Suppressor macrophage treated with lipopolysaccharide for 1 hour (primary cell): Measurements from ENCODE around the gene ST8SIA3.

ENCODE experiments used
- DNase-seq, 3 donors: peaks; one replicate each; pipeline ENCODE4 v3.0.0-alpha.2; 2020 to 2022

The ST8SIA3 gene

DNA sequence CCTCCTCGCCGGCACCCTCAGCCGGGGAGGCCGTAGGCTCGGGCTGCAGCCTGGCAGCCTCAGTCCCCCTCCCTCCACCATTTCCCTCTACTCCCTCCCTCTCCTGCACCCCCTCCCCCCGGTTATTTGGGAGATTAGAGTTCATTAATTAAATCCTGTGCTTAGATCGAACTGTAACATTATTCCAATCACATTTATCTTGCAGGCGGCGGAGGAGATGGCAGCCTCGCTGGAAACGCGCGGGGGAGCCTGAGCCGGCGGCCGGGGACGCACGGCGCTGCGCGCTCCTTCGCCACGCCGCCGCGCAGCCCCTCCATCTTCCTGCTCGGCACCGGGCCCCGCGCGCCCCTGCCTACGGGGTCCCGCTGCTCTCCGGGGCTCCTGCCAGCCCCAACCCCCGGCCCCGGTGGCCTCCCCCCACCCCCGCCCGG, at the start of gene ST8SIA3:
Gene ST8SIA3, plus strand, starts transcription at position 287 of the 431 bp plus-strand sequence. CDS start 290 bp downstream, outside the sequence.
- DNase-seq, result no peak

DNA sequence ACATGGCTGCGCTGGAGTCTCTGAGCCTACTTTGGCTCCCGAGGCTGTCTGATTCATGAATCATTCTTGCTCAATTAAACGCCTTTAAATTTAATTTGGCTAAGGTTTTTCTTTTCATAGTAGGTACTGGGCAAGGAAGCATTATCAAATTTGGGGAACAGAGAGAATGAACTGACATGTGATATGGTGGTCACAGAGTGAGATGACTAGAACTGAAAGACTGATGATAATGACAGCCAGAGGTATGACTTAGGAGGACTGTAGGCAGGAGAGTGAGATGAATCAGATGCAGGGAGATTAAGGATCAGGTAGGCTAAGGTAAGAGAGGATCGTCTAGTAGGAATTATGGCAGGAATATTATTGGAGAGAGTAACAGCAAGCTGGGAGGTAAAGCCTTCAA, 40.9 kb upstream of the ST8SIA3 start:
- no peak for DNase-seq

DNA sequence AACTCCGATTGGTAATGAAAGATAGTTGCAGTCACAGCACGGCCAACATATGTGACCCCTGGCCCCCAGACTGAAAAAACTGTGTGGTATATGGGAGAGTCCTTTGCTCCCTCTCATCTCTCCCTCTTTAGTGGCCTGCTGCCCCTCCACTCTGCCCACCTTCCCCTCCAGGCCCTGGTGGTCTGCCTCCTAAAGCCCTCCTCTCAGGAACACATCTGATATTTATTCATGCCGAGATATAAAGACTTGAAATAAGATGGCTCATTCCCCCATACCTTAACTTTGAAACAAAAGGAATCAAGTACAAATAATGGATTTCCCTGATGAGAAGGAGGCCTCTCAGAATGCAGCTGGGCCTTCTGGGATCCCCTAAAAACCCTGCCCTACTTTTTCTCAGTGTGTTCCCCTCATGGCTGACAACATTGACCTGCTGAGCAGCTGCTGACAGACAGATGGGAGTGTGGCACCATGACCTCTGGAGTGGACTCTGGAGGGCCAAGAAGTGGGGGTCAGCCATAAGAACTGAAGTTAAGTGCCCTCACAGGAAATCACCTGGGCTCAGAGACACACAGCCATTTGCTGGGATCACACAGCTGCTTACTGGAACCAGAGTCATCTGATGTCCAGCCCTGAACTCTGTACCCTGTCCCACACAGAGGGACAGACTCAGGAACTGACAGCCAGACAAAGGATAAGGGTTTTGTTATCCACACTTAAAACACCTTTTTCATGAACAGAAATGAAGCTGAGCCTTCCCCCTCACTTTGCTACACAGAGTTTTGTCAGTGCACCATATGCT, 39.8 kb upstream of the ST8SIA3 start:
- DNase-seq, result no peak

GRCh38 chr18:57320603-57321002, 31.8 kb upstream of the ST8SIA3 start:
- DNase-seq, result no peak

DNA sequence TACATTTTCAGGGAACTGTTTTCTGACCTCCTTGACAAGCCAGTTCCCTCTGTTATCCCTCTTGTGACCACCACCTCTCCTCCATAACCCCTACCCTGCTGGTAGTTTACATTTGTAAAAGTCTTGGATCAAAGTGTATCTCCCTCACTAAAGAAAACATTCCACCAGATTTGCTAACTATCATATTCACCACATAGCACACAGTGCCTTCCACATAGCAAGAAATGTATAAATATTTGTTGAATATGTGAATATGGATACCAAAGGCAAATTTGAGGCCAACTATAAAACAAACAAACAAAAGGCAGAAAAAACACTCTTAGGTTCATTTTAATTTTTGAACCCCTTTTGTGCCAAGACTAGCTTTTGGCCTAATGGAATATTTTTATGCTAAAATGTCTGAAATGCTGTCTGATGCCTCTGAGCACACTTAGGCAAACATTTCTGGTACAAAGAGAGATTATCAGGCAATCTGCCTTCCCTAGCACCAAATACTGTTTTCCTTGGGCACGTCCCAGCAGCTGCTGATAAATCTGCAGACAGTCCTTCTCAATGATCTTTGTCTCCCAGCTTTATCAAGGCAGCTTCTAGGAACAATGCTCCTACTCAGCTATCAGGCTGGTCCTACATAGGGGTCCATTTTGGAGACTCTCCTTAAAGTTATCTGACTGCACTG, 26.7 kb upstream of the ST8SIA3 start:
- DNase-seq, result no peak

DNA sequence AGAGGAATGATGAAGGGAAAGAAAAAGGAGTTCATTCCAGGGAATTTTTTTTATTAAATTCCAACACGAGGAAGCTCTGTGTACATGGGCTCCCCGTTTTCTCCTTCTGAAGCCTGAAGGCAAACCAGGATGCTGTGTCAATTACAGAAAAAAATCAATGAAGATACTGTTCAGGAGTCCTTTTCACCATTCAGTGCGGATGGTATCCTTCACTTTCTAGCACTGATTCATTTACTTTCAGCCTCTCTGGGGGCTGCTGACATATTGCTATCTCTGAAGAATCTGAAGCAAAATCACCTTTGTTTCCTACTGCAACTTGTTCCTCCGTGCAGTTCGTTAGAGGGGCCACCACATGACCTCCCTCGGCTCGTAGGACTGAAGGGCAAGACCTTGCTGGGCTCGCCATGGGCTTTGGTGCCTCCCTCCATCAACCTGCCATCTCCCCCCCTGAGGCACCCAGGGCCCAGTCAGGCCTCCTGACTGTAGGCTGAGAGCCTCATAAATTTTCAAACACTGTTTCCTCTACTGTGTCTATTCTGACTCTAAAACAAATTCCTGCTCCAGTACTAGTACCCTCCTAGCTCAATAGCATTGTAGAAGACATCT, 25.5 kb upstream of the ST8SIA3 start:
- DNase-seq, result no peak

- no peak for DNase-seq
Observed at GRCh38 chr18:57328665-57329064, 23.7 kb upstream of the ST8SIA3 start.

GRCh38 chr18:57329856-57330255, 22.5 kb upstream of the ST8SIA3 start:
- DNase-seq, result no peak

GRCh38 chr18:57331718-57332117, 20.6 kb upstream of the ST8SIA3 start:
- DNase-seq, result no peak

GRCh38 chr18:57333940-57334339, 18.4 kb upstream of the ST8SIA3 start:
- no peak for DNase-seq

GRCh38 chr18:57334383-57334782, 18.0 kb upstream of the ST8SIA3 start:
- DNase-seq, result no peak

- no peak for DNase-seq
Observed at GRCh38 chr18:57336343-57336742, 16.0 kb upstream of the ST8SIA3 start.

DNA sequence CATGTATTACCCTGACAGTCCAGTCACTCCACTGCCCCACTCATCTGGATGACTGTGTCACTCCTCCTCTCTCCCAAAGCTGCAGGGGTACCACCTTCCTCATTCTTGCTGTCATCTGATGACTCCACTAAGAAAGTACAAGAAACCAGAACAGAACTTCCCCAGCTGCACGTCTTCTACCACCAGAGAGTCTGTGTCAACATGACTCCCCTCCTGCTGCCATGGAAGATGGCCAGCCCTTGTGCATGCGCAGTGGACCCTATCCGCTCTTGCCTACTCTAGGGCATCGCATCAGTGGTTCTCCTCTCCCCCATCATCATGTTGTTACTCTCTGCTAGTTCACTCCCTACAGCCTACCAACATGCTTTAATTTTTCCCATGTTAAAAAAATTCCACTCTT, 14.5 kb upstream of the ST8SIA3 start:
- peak in 1 of 3 donors; percentile 19 for DNase-seq

DNA sequence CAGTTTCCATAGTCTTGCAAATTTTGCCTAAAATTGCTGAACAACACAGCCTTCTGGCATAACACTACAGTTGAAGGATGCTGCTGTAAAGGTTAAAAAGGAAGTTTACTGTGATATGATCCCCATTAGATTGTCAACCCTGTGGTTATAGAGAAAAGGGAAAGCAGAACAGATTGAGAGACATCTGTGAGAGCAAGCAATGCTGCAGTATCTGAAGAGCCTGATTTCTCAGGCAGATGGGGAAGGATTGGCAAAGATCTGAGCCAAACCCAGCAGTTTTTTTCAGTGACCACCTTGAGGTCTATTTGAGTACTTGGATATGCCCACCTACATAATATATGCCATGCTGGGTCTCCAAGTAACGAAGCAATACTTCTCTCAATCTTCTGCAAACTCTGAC, 8.5 kb upstream of the ST8SIA3 start:
- no peak for DNase-seq

GRCh38 chr18:57346876-57347275, 5.5 kb upstream of the ST8SIA3 start:
- no peak for DNase-seq

- DNase-seq, result no peak
Observed at GRCh38 chr18:57347784-57348183, 4.6 kb upstream of the ST8SIA3 start.

GRCh38 chr18:57352761-57353136, 392 bp downstream of the ST8SIA3 start:
- no peak for DNase-seq

DNA sequence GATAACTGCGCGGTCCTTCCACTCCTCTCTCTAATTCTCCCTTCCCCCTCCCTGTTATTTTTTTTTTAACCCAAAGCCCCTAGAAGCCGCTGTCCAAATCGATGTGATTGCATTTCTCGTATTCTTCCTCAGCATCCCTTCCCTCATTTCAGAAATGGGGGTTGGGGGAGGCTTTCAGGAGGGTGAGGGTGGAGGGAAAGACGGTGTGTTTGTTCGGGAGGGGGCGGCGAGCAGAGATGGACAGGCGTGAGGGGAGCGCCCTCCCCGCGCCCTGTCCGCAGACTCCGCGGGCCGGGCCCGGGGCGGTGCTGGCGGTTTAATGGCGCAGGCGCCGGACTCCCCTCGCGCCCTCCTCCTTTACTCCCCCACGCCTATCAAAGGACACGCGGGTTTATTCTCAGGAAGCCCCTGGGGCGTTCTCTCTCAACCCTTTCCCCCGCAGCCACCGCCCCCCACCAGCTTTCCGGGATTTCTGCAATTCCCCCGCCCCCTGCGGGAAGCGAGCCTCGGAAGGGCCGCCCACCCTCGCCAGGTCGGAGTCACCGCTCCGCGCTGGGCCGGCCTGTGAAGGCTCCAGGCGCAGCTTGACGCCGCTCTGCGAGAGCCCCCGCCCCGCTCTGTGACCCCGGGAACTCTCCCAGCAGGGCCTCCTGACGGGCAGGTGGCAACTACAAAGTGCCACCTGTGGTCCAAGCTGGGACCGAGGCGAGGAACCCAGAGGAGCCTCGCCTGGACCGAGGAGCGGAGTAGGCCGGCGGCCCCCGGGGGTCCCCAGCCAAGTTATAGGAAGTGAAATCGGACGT, 981 bp downstream of the ST8SIA3 start:
- no peak for DNase-seq

- DNase-seq, result peak; percentile 31 to 74 (median 54)
Observed at GRCh38 chr18:57353940-57354461, 1.6 kb downstream of the ST8SIA3 start.

DNA sequence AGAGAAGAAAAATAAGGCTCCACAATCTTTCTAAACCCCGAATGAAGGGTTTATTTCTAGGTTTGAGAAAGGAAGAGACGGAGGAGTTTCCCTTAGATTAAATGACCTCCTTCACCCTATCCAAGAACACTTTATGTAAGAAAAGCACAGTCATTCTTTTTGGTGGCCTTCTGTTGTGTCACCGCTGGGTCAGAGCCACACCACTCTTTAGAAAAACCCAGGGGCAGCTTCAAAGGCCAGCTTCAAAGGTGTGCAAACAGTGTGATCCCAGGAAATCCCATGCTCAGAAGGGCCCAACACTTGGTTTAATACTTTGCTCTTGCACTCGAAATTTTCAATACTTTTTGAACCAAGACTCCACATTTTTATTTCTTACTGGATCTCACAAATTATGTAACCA, 7.1 kb downstream of the ST8SIA3 start:
- no peak for DNase-seq

DNA sequence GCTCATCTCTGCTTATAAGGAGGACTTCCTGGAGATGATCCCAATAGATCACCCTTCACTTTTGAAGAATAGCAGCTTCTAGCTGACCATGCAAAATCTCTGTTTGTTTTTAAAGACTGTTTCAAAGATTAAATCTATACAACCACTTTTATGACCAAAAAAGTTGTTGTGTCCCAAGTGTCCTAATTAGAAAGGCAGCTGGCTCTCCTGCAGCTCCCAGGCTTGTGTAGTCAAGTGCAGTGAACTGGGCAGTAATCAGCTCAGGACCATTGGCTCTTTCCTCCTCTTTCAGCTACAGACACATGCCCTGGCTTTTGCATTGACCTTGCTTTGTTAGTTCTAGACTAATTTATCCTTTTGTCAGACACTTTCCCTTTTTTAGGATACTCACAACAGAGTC, 10.4 kb downstream of the ST8SIA3 start:
- DNase-seq, result no peak

- DNase-seq, result no peak
Observed at GRCh38 chr18:57364460-57364859, 12.1 kb downstream of the ST8SIA3 start.

- no peak for DNase-seq
Observed at GRCh38 chr18:57366528-57367081, 14.2 kb downstream of the ST8SIA3 start.
